A549 treated with RU486 at 1 μM for 4 hours (cell line): ENCODE results near the gene GPR33. TPM values are rescaled to one million over a fixed set of nuclear protein-coding genes. Genes with fewer than 3 reads are reported as not detected.

Experiments used
- total RNA-seq: library from RNA; stranded (reverse); fragments of 200-300 nt; extraction: Qiagen RNA extraction; gene quantifications from 5 replicates; pipeline ENCODE4 v1.2.3, GENCODE V29; 2022; ENCODE audit warnings: low read depth

Gene GPR33
- not detected in 5 replicates for total RNA-seq

GRCh38 chr14:31487886-31488285 lies at the start of gene GPR33:
TSS of gene GPR33 (minus strand) at chr14:31488039. CDS start at chr14:31483965, 4,074 bp downstream.

GRCh38 chr14:31456841-31457664 lies 30.8 kb downstream of the GPR33 start, which contains the start of gene DTD2:
TSS of gene DTD2 (minus strand) at chr14:31457506. CDS start at chr14:31457393, 113 bp downstream.

Other genes starting within 250 kb of the GPR33 start
- 17.2 to 22.7 TPM (median 21.0 TPM) in 5 replicates for gene HEATR5A, start 67.5 kb downstream of the GPR33 start, total RNA-seq
- 13.0 to 22.3 TPM (median 17.8 TPM) in 5 replicates for gene DTD2, start 30.5 kb downstream of the GPR33 start, total RNA-seq
- gene NUBPL, start 73.4 kb upstream of the GPR33 start, total RNA-seq, result 6.6 to 9.2 TPM (median 8.0 TPM) in 5 replicates